ENCODE data around the gene MTA2.
"Not testable (repeated sequence)": the region's sequence is repeated elsewhere in the genome, so short reads cannot be mapped to it uniquely, and the experiment has no call there.

The MTA2 gene

GRCh38 chr11:62565100-62565802 is 36.4 kb downstream of the MTA2 start:
- no peak for DNase-seq

GRCh38 chr11:62561677-62562230 is 39.9 kb downstream of the MTA2 start:
- DNase-seq: not testable (repeated sequence)

- peak; percentile 39 for DNase-seq
Measured at GRCh38 chr11:62560566-62561103, 41.0 kb downstream of the MTA2 start.

GRCh38 chr11:62559626-62560025 is 42.0 kb downstream of the MTA2 start:
- DNase-seq: not testable (repeated sequence)

- DNase-seq: no peak
Measured at GRCh38 chr11:62559204-62559603, 42.5 kb downstream of the MTA2 start.

GRCh38 chr11:62558669-62559068 is 43.0 kb downstream of the MTA2 start:
- DNase-seq: no peak

GRCh38 chr11:62556875-62557631 is 44.6 kb downstream of the MTA2 start:
- DNase-seq: no peak

- peak; percentile 19 for DNase-seq
Measured at GRCh38 chr11:62556108-62556874, 45.4 kb downstream of the MTA2 start.

- DNase-seq: no peak
Measured at GRCh38 chr11:62555464-62556107, 46.1 kb downstream of the MTA2 start.

GRCh38 chr11:62554387-62555167 is 47.1 kb downstream of the MTA2 start:
- no peak for DNase-seq

GRCh38 chr11:62553839-62554361 is 47.8 kb downstream of the MTA2 start:
- no peak for DNase-seq

GRCh38 chr11:62553080-62553838 is 48.4 kb downstream of the MTA2 start:
- DNase-seq: no peak

- DNase-seq: no peak
Measured at GRCh38 chr11:62552485-62553079, 49.1 kb downstream of the MTA2 start.

- not testable (repeated sequence) for DNase-seq
Measured at GRCh38 chr11:62550478-62550877, 51.2 kb downstream of the MTA2 start.

GRCh38 chr11:62548545-62549335 is 52.9 kb downstream of the MTA2 start:
- DNase-seq: no peak

- no peak for DNase-seq
Measured at GRCh38 chr11:62547691-62548281, 53.9 kb downstream of the MTA2 start.

- no peak for DNase-seq
Measured at GRCh38 chr11:62546929-62547625, 54.6 kb downstream of the MTA2 start.

GRCh38 chr11:62546244-62546928 is 55.3 kb downstream of the MTA2 start, which contains the start of gene AHNAK:
AHNAK (minus strand) TSS chr11:62546806; CDS start chr11:62536098, 10,708 bp downstream.
- no peak for DNase-seq

All from DMS79 (cell line).